ENCODE measurements around the gene WTAP. TPM values are rescaled to one million over a fixed set of nuclear protein-coding genes. Genes with fewer than 3 reads are reported as not detected.

Gene WTAP
- total RNA-seq, 1 experiment from 2014 or later = 142 TPM

DNA sequence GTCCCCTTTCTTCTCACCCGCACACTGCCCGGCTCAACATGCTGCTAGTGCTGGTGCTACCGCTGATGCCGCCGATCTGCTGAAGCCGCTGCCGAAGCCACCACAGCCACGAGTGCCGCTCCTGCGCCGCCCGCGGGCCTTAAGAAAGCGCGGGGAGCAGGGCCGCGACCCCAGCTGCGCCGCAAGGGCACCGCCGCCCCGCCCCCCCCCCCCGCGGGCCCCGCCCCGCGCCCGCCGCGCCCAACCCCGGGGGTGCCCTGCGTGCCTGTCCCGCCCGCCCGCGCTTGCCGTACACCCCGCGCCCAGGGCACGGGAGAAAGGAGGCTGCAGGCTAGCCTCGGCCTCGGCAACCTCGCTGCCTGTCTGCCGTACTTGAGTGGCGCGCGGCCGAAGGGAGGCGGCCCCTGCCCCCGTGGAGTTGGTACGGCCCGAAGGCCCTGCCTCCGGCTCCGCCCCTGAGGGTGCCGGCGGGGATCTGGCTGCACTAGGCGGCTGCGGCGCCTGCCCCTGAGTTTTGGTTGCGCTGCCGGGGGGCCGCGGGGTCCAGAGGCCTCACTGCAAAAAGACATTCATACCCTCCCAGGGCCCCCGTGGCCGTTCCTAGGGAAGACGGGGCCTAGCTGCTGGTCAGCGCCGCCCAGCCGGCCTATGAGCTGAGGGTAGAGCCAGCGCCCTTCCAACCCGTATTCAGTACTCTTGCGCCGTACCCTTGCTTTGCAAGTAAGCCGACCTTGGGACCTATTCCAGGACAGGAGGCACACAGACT lies 34.0 kb upstream of the WTAP start, which contains the start of gene SOD2:
SOD2 (minus strand) TSS at position 114 of the 766 bp plus-strand sequence; CDS start at position 40, 74 bp downstream.
- DNase-seq (ENCODE audit: unreplicated experiment) = peak; percentile 91
- TF ChIP-seq, protein P1, sequence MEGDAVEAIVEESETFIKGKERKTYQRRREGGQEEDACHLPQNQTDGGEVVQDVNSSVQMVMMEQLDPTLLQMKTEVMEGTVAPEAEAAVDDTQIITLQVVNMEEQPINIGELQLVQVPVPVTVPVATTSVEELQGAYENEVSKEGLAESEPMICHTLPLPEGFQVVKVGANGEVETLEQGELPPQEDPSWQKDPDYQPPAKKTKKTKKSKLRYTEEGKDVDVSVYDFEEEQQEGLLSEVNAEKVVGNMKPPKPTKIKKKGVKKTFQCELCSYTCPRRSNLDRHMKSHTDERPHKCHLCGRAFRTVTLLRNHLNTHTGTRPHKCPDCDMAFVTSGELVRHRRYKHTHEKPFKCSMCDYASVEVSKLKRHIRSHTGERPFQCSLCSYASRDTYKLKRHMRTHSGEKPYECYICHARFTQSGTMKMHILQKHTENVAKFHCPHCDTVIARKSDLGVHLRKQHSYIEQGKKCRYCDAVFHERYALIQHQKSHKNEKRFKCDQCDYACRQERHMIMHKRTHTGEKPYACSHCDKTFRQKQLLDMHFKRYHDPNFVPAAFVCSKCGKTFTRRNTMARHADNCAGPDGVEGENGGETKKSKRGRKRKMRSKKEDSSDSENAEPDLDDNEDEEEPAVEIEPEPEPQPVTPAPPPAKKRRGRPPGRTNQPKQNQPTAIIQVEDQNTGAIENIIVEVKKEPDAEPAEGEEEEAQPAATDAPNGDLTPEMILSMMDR (IDR thresholded peaks at IDR 0.05; ENCODE audit: unreplicated experiment) = no peak
- ChIA-PET CTCF (interaction anchor here (0.6 to 2.8 kb wide), 8 partner anchors 23 to 418 kb away, joined by 3 to 23 read pairs (median 3); partner anchors contain the start of gene WTAP), POLR2A (interaction anchor here (0.5 to 18.1 kb wide), 18 partner anchors 8 to 693 kb away, joined by 3 to 877 read pairs (median 4); partner anchors contain the start of genes MRPL18, RSPH3, TCP1 and WTAP)
- no TSS peak for BruUV-seq (replicated peaks)
- H3K36me3 Mint-ChIP-seq (ENCODE audit: insufficient read depth, unreplicated experiment) = peaks cover 60% of the 10 kb centered on the region
- peak within 1 kb of the TSS; percentile 77 for H3K4me3 Mint-ChIP-seq (ENCODE audit: unreplicated experiment)
- no peaks in the 10 kb centered on the region for H3K9me3 Mint-ChIP-seq (ENCODE audit: unreplicated experiment)
- peak within 1 kb of the TSS; percentile 97 for H3K27ac Mint-ChIP-seq (ENCODE audit: low read depth, unreplicated experiment)
- H3K27me3 Mint-ChIP-seq (ENCODE audit: insufficient read depth, unreplicated experiment) = no peaks in the 10 kb centered on the region
- intact Hi-C loops (cut with micrococcal nuclease) = loop anchor here (10.0 kb wide), 1 partner anchor 761 kb away; no protein-coding TSS in a partner anchor
- H3K4me1 Mint-ChIP-seq (ENCODE audit: insufficient read depth, unreplicated experiment) = peaks cover 34% of the 10 kb centered on the region

DNA sequence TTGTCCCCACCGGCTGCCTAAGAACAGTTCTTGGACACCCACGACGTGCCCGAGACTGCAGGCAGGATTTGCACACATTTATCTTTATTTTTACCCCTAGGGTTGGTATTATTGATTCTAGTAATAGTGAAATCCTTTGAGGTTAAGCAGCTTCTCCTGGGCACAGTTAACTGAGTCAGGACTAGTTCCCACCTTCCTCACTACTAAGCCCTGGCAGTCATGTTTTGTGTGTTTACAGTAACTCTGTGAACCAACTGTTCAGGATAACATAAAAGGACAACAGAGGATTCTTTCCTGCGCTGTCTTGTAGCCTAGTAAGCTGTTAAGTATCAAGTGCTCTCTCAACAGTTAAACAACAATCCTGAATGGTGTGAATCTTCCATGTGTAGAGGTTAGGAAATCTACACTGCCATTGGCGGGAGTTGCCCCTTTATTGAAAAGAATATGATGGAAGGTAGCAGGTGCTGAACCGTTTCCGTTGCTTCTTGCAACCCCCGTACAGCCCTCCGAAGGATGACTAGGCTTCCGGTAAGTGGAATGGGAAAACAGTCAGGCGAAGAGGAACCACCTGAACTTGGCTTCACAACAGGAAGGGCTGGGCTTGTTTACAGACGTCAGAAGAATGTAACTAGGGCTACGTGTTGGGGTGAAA lies 33.3 kb upstream of the WTAP start:
- H3K4me1 Mint-ChIP-seq (ENCODE audit: insufficient read depth, unreplicated experiment) = peaks cover 29% of the 10 kb centered on the region
- H3K27ac Mint-ChIP-seq (ENCODE audit: low read depth, unreplicated experiment) = peak overlapping the region; percentile 97
- DNase-seq (ENCODE audit: unreplicated experiment) = peak; percentile 87
- POLR2A ChIA-PET = interaction anchor here (0.5 to 18.1 kb wide), 14 partner anchors 7 to 694 kb away, joined by 3 to 877 read pairs (median 4); partner anchors contain the start of genes MRPL18, RSPH3, TCP1 and WTAP
- H3K9me3 Mint-ChIP-seq (ENCODE audit: unreplicated experiment) = peaks cover 3% of the 10 kb centered on the region
- H3K27me3 Mint-ChIP-seq (ENCODE audit: insufficient read depth, unreplicated experiment) = no peaks in the 10 kb centered on the region
- intact Hi-C loops (cut with micrococcal nuclease) = loop anchor here (2.0 to 10.0 kb wide), 2 partner anchors 349 to 761 kb away; no protein-coding TSS in a partner anchor
- TF ChIP-seq, protein P1 (IDR thresholded peaks at IDR 0.05; ENCODE audit: unreplicated experiment) = no peak
- BruUV-seq (replicated peaks) = TSS peak; percentile 87
- CTCF ChIA-PET = interaction anchor here (0.6 to 2.3 kb wide), 8 partner anchors 22 to 419 kb away, joined by 3 to 8 read pairs (median 3); partner anchors contain the start of gene WTAP
- peaks cover 52% of the 10 kb centered on the region for H3K36me3 Mint-ChIP-seq (ENCODE audit: insufficient read depth, unreplicated experiment)
- H3K4me3 Mint-ChIP-seq (ENCODE audit: unreplicated experiment) = peak overlapping the region; percentile 77

DNA sequence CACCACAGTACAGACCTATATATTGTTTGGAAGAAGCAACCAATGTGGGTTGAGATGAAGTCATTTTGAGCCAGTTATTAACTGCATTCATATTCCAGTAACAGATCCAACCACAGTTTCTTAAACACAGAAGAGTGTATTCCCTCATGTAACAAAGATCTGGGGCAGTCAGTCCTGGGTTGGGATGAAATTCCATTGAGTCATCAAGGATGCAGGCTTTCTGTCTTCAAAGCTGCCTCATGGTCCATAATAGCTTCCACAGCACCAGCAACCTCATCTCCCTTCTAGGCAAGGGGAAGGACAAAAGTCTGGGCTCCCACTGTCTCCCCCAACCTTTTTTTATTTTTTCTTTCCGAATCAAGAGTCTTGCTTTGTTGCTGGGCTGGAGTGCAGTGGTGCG lies 31.3 kb upstream of the WTAP start:
- DNase-seq (ENCODE audit: unreplicated experiment) = no peak
- Mint-ChIP-seq H3K9me3 (ENCODE audit: unreplicated experiment) (peaks cover 7% of the 10 kb centered on the region), H3K27ac (ENCODE audit: low read depth, unreplicated experiment) (peak overlapping the region; percentile 97), H3K36me3 (ENCODE audit: insufficient read depth, unreplicated experiment) (peaks cover 39% of the 10 kb centered on the region), H3K4me1 (ENCODE audit: insufficient read depth, unreplicated experiment) (peaks cover 27% of the 10 kb centered on the region), H3K4me3 (ENCODE audit: unreplicated experiment) (no peak overlapping the region), H3K27me3 (ENCODE audit: insufficient read depth, unreplicated experiment) (no peaks in the 10 kb centered on the region)
- ChIA-PET CTCF (interaction anchor here (0.5 kb wide), 1 partner anchor 15 kb away, joined by 4 read pairs; no protein-coding TSS in a partner anchor), POLR2A (interaction anchor here (0.6 to 18.1 kb wide), 4 partner anchors 16 to 291 kb away, joined by 3 to 877 read pairs (median 86); partner anchors contain the start of genes MRPL18, TCP1 and WTAP)
- TF ChIP-seq, protein P1 (IDR thresholded peaks at IDR 0.05; ENCODE audit: unreplicated experiment) = no peak
- intact Hi-C loops (cut with micrococcal nuclease) = loop anchor here (2.0 to 10.0 kb wide), 2 partner anchors 347 to 759 kb away; no protein-coding TSS in a partner anchor
- BruUV-seq (replicated peaks) = no TSS peak
